HG02885 (cell line): ENCODE results near the gene CCR6.
A peak's percentile ranks its signal among the peaks of the same experiment; 100 is the strongest.
"Not testable (repeated sequence)": the region's sequence is repeated elsewhere in the genome, so short reads cannot be mapped to it uniquely, and the experiment has no call there.

ENCODE experiments used
- ATAC-seq: cut with Tn5 transposase; IDR thresholded peaks from one replicate; pipeline ENCODE4 v1.9.1; 2021; ENCODE audit warnings: mild to moderate bottlenecking; ENCODE audit not compliant: unreplicated experiment, poor library complexity

Gene CCR6

GRCh38 chr6:167122827-167123657 lies at the start of gene CCR6:
Gene CCR6 (plus strand): TSS chr6:167123096. CDS start chr6:167136135, 13,039 bp downstream.
- ATAC-seq = no peak

GRCh38 chr6:167073679-167074274 lies 49.1 kb upstream of the CCR6 start:
- no peak for ATAC-seq

GRCh38 chr6:167077241-167077932 lies 45.5 kb upstream of the CCR6 start:
- no peak for ATAC-seq

- ATAC-seq = no peak
Measured at GRCh38 chr6:167078745-167079144, 44.2 kb upstream of the CCR6 start.

GRCh38 chr6:167079853-167080297 lies 43.0 kb upstream of the CCR6 start:
- peak; percentile 98 for ATAC-seq

- ATAC-seq = no peak
Measured at GRCh38 chr6:167087857-167088354, 35.0 kb upstream of the CCR6 start.

GRCh38 chr6:167088741-167089140 lies 34.2 kb upstream of the CCR6 start:
- ATAC-seq = not testable (repeated sequence)

- no peak for ATAC-seq
Measured at GRCh38 chr6:167089243-167090142, 33.4 kb upstream of the CCR6 start.

GRCh38 chr6:167090171-167090570 lies 32.7 kb upstream of the CCR6 start:
- ATAC-seq = no peak

- no peak for ATAC-seq
Measured at GRCh38 chr6:167091026-167091804, 31.7 kb upstream of the CCR6 start.

GRCh38 chr6:167091805-167092107 lies 31.1 kb upstream of the CCR6 start:
- ATAC-seq = no peak

- peak; percentile 23 for ATAC-seq
Measured at GRCh38 chr6:167092672-167093339, 30.1 kb upstream of the CCR6 start.

GRCh38 chr6:167093406-167093921 lies 29.4 kb upstream of the CCR6 start:
- ATAC-seq = peak; percentile 9

- ATAC-seq = peak; percentile 57
Measured at GRCh38 chr6:167093922-167094432, 28.9 kb upstream of the CCR6 start.

- ATAC-seq = peak; percentile 13
Measured at GRCh38 chr6:167094436-167094819, 28.5 kb upstream of the CCR6 start.

- peak; percentile 51 for ATAC-seq
Measured at GRCh38 chr6:167094820-167095637, 27.9 kb upstream of the CCR6 start.

GRCh38 chr6:167095888-167096287 lies 27.0 kb upstream of the CCR6 start:
- no peak for ATAC-seq

GRCh38 chr6:167096991-167097390 lies 25.9 kb upstream of the CCR6 start:
- ATAC-seq = no peak
